Omental fat pad (tissue), 4 donors: ENCODE data around the gene EVC2. TPM values are rescaled to one million over a fixed set of nuclear protein-coding genes. Genes with fewer than 3 reads are reported as not detected.
A peak's percentile ranks its signal among the peaks of the same experiment; 100 is the strongest.

Source experiments
- ATAC-seq: fragments of 150-250 bp; one replicate; pipeline ENCODE4 v1.9.1; 2016; ENCODE audit warnings: mild to moderate bottlenecking, moderate library complexity; ENCODE audit not compliant: low FRiP score
- DNase-seq: peaks from one replicate; pipeline ENCODE4 v3.0.0-alpha.2; 2019; ENCODE audit warnings: low spot score
- CTCF ChIP-seq, 3 donors: fragments of 450-650 bp; IDR thresholded peaks; one replicate each; pipeline ENCODE4 v1.5.1; 2016 to 2017; ENCODE audit warnings: antibody characterized with exemption in 3 of 3, mild to moderate bottlenecking in 3 of 3, moderate library complexity in 2 of 3
- total RNA-seq, 4 donors: library from RNA; depleted of rRNA; stranded (reverse); fragments of >200 nt; gene quantifications; one replicate each; pipeline ENCODE4 v1.1.0, GENCODE V29; 2016

The EVC2 gene
- total RNA-seq, 4 donors from 2014 or later: 4.8 to 20.2 (median 12.5) TPM

- ATAC-seq (peak; percentile 88), DNase-seq (peak; percentile 51)
- no peak for TF ChIP-seq CTCF (IDR thresholded peaks at IDR 0.05)
Measured at GRCh38 chr4:5710961-5711478, 2.7 kb upstream of the EVC2 start, which contains the start of gene EVC. EVC (plus strand) TSS chr4:5711201; CDS start chr4:5711381, 180 bp downstream.

DNA sequence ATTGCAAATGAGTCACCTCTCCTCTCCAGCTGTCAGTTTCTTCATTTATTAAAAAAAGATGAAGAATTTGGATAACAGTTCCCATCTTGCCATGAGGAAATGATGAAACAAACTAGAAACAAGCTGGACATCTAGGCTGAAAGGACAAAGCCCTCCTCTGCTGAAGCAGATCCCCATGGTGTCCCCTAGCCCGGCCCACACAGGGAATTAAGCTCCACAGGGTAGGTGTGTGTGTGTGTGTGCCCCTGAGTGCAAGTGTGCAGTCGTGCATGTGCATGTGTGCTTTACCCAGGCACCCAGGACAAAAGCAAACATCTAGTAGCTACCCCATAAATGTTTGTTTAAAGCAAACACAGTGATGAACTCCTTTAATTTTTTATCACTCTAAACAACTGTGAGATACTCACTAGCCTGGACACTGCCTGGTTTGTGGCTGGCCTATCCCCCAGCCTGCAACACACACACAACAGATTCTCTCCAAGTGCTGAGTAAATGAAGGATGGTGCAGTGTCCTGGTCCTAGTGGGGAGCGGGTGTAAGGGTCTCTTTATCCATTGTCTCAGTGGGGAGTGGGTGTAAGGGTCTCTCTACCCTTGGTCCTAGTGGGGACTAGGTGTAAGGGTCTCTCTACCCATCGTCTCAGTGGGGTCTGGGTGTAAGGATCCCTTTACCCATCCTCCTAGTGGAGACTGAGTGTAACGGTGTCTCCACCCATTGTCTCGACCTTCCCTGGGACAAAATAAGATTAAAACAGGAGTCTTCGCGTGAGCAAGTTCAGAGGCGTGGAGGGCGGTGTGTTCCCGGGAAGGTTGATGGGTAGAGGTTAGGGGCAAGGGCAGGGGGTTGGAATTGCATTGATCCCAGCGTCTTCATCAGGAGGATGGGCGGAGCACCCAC, 2.0 kb upstream of the EVC2 start:
- ATAC-seq: no peak
- DNase-seq: no peak

GRCh38 chr4:5709207-5709575, 832 bp upstream of the EVC2 start:
- no peak for TF ChIP-seq CTCF (IDR thresholded peaks at IDR 0.05)
- no peak for ATAC-seq
- no peak for DNase-seq

More for the DNA sequence above, 2.0 kb upstream of the EVC2 start:
- TF ChIP-seq CTCF (IDR thresholded peaks at IDR 0.05): no peak

DNA sequence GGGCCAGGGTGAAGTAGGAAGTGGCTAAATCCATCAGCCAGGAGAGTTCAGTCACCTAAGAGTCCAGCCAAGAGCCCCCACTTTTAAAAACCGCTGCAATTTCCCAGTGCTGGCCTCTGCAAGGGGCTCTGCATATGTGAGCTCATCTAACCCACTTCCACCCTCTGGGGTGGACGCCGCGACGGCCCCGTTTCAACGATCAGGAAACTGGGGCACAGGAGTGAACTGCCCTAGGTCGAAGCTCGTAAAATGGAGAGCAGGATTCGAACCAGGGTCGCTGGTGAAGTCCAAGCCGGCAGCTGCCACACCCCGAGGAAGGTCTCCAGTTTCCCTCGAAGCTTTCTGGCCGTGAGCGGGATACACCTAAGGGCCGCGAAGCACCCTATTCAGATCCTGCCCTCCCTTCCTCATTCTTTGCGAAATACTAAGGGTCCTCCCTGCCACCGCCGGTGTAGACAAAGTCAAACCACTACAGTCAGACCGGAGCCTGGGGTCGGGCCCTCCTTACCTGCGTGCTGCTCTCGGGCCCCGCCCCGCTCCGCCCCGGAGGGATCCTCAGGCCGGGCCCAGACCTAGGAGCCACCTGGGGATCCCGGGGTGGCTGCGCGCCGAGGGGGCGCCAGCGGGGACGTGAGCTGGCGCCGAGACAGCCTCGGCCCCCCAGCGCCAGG, 446 bp downstream of the EVC2 start:
- DNase-seq: no peak
- TF ChIP-seq CTCF (IDR thresholded peaks at IDR 0.05): no peak
- peak; percentile 33 for ATAC-seq

GRCh38 chr4:5707366-5707765, 993 bp downstream of the EVC2 start:
- DNase-seq (no peak), ATAC-seq (no peak)
- TF ChIP-seq CTCF (IDR thresholded peaks at IDR 0.05): no peak

- DNase-seq: no peak
- TF ChIP-seq CTCF (IDR thresholded peaks at IDR 0.05): no peak
- ATAC-seq: no peak
Measured at GRCh38 chr4:5706486-5707290, 1.7 kb downstream of the EVC2 start.
